Measurements from ENCODE around the gene SPEG. TPM values are rescaled to one million over a fixed set of nuclear protein-coding genes. Genes with fewer than 3 reads are reported as not detected.

Gene SPEG
- total RNA-seq, 2 experiments from 2014 or later, result 0.46 TPM; not detected in 1

GRCh38 chr2:219538956-219539788, 104.5 kb downstream of the SPEG start:
- no peak for DNase-seq (ENCODE audit: low spot score)
- Histone ChIP-seq H3K79me2 (ENCODE audit: insufficient read depth, low read depth, low read length) (peaks cover 9% of the 10 kb centered on the region; the same call in 1 of the 2 replicates), H3K4me3 (ENCODE audit: low read depth, low read length, poor library complexity, severe bottlenecking) (no peak overlapping the region), H3K27ac (ENCODE audit: low read depth, low read length, poor library complexity, severe bottlenecking) (no peak overlapping the region), H3K4me1 (ENCODE audit: insufficient read depth, low read length, poor library complexity, severe bottlenecking) (no peaks in the 10 kb centered on the region), H3K4me2 (ENCODE audit: low read length) (no peak overlapping the region), H2AFZ (ENCODE audit: low read length) (no peak overlapping the region), H3K9me2 (ENCODE audit: insufficient read depth, low read length) (no peaks in the 10 kb centered on the region), H4K20me1 (ENCODE audit: insufficient read depth, low read length) (0 out of 2 replicates have a peak, but pooled peaks cover 5% of the 10 kb centered on the region), H3K36me3 (ENCODE audit: insufficient read depth, low read length) (peaks cover 24% of the 10 kb centered on the region), H3K9me3 (ENCODE audit: low read length) (no peaks in the 10 kb centered on the region)
- BruUV-seq (replicated peaks), result no TSS peak
- intact Hi-C loops (cut with micrococcal nuclease; ENCODE audit: unreplicated experiment), result no loop called here
- ChIA-PET POLR2A (no interaction called here), CTCF (ENCODE audit: unreplicated experiment) (interaction anchor here (2.0 kb wide), 1 partner anchor 9 kb away, joined by 6 read pairs; no protein-coding TSS in a partner anchor)
- no peak for TF ChIP-seq CTCF (conservative IDR thresholded peaks at IDR 0.05; ENCODE audit: low read length)

- Histone ChIP-seq H4K20me1 (ENCODE audit: insufficient read depth, low read length) (0 out of 2 replicates have a peak, but pooled peaks cover 5% of the 10 kb centered on the region), H3K4me2 (ENCODE audit: low read length) (no peak overlapping the region), H3K9me3 (ENCODE audit: low read length) (no peaks in the 10 kb centered on the region), H3K27ac (ENCODE audit: low read depth, low read length, poor library complexity, severe bottlenecking) (no peak overlapping the region), H3K4me3 (ENCODE audit: low read depth, low read length, poor library complexity, severe bottlenecking) (no peak overlapping the region), H3K79me2 (ENCODE audit: insufficient read depth, low read depth, low read length) (peaks cover 9% of the 10 kb centered on the region; the same call in 1 of the 2 replicates), H2AFZ (ENCODE audit: low read length) (no peak overlapping the region), H3K9me2 (ENCODE audit: insufficient read depth, low read length) (no peaks in the 10 kb centered on the region), H3K36me3 (ENCODE audit: insufficient read depth, low read length) (peaks cover 24% of the 10 kb centered on the region), H3K4me1 (ENCODE audit: insufficient read depth, low read length, poor library complexity, severe bottlenecking) (no peaks in the 10 kb centered on the region)
- DNase-seq (ENCODE audit: low spot score), result no peak
- TF ChIP-seq EZH2phosphoT487 (IDR thresholded peaks at IDR 0.05; ENCODE audit: borderline replicate concordance, low read depth, low read length), result no peak
- no peak for TF ChIP-seq CTCF (conservative IDR thresholded peaks at IDR 0.05; ENCODE audit: low read length)
- ChIA-PET CTCF (ENCODE audit: unreplicated experiment) (interaction anchor here (0.6 to 2.0 kb wide), 3 partner anchors 10 to 43 kb away, joined by 3 to 6 read pairs (median 5); partner anchors contain the start of gene GMPPA), POLR2A (no interaction called here)
- intact Hi-C loops (cut with micrococcal nuclease; ENCODE audit: unreplicated experiment), result loop anchor here (5.0 kb wide), 2 partner anchors 153 to 363 kb away; partner anchors contain the start of genes CNPPD1, DNPEP and RETREG2
- BruUV-seq (replicated peaks), result no TSS peak
Observed at GRCh38 chr2:219539926-219540678, 105.5 kb downstream of the SPEG start.
